Measurements from ENCODE around the gene PHF20.
A peak's percentile ranks its signal among the peaks of the same experiment; 100 is the strongest.
"Not testable (repeated sequence)": the region's sequence is repeated elsewhere in the genome, so short reads cannot be mapped to it uniquely, and the experiment has no call there.

Gene PHF20

GRCh38 chr20:35839904-35840303 lies 68.1 kb downstream of the PHF20 start:
- no peak for DNase-seq (ENCODE audit: low spot score)

- no peak for DNase-seq (ENCODE audit: low spot score)
Observed at GRCh38 chr20:35840421-35840820, 68.6 kb downstream of the PHF20 start.

- DNase-seq (ENCODE audit: low spot score), result no peak
Observed at GRCh38 chr20:35842361-35842760, 70.5 kb downstream of the PHF20 start.

GRCh38 chr20:35843894-35844293 lies 72.1 kb downstream of the PHF20 start:
- not testable (repeated sequence) for DNase-seq (ENCODE audit: low spot score)

DNA sequence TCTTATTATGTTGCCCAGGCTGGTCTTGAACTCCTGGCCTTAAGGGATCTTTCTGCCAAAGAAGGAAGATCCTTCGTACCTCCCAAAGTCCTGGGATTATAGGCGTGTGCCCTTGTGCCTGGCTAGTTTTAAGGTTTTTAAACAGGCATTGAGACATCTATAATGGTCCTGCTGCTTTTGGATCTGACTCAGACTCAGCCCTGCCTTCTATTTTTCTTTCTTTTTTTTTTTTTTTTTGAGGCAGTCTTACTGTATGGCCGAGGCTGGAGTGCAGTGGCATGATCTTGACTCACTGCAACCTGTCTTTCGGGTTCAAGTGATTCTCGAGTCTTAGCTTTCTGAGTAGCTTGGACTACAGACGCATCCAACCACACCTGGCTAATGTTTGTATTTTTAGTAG lies 73.7 kb downstream of the PHF20 start:
- no peak for DNase-seq (ENCODE audit: low spot score)

GRCh38 chr20:35849706-35850105 lies 77.9 kb downstream of the PHF20 start:
- DNase-seq (ENCODE audit: low spot score), result no peak

GRCh38 chr20:35851659-35852058 lies 79.8 kb downstream of the PHF20 start:
- DNase-seq (ENCODE audit: low spot score), result not testable (repeated sequence)

DNA sequence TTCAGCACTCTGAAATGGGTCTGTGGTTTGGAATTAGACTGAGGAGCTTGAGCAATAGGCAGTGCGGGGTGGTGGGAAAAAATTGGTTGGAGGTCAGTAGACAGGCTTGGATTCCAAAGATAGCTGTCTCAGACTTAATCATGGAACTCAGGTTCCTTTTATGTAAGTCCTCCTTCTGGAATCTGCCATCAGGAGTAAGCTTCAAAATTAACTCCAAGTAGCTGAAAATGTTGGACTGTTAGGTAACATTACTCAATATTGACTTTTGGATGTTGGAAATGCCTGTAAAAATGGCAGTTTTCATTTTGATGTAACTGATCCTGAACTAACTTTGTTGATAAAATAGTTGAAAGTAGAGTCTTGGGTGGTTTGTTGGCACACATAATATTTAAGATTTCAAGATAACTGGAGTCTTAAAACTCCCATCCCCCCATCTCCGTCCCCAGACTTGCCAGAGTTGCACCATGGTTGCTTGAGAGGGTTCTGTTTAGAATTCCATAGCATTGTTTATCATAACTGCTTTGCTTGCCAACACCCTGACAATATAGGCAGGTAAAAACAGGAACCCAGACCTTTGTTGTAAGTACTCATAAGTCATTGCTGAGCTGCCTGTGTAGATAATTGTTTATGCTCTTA lies 83.0 kb downstream of the PHF20 start:
- DNase-seq (ENCODE audit: low spot score), result no peak

DNA sequence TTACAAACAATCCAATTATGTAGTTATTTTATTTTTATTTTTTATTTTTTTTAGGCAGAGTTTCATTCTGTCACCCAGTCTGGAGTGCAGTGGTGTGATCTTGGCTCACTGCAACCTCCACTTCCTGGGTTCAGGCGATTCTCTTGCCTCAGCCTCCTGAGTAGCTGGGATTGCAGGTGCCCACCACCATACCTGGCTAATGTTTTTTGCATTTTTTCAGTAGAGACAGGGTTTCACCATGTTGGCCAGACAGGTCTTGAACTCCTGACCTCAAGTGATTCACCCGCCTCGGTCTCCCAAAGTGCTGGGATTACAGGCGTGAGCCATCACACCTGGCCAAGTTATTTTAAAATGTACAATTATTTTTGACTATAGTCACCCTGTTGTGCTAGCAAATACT lies 83.8 kb downstream of the PHF20 start:
- not testable (repeated sequence) for DNase-seq (ENCODE audit: low spot score)

GRCh38 chr20:35856866-35857265 lies 85.1 kb downstream of the PHF20 start:
- DNase-seq (ENCODE audit: low spot score), result no peak

- DNase-seq (ENCODE audit: low spot score), result no peak
Observed at GRCh38 chr20:35866418-35867202, 94.8 kb downstream of the PHF20 start.

DNA sequence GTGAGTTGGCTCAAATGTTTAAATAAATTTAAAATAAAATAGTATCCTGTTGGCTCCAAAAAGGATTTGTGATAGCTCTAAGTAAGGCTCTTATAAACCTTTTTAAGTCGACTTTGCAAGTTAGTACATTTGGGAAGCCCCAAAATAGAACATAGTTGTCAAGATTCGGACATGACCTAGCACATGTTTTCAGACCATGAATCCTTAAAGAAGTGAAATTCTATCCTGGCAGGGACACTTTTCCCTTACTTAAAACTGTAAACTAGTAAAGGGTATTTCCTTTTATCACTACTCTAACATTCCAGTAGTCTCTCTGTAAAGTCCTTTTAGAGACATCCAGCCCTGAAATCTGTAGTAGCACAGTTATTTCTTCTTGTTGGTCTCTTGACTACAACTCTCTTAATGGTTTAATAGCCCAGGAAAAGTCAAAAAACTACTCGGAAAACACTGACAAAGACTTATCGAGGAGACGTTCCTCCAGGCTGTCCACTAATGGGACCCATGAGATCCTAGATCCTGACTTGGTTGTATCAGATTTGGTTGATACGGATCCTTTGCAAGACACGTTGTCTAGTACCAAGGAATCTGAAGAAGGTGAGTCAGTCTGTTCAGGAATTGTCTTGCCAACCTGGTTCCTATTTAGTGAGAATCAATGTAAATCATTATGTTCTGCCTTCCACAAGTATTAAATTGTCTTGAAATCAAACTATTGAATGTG lies 98.9 kb downstream of the PHF20 start:
- no peak for DNase-seq (ENCODE audit: low spot score)

GRCh38 chr20:35871259-35871771 lies 99.5 kb downstream of the PHF20 start:
- DNase-seq (ENCODE audit: low spot score), result no peak

- no peak for DNase-seq (ENCODE audit: low spot score)
Observed at GRCh38 chr20:35876033-35876320, 104.2 kb downstream of the PHF20 start.

DNA sequence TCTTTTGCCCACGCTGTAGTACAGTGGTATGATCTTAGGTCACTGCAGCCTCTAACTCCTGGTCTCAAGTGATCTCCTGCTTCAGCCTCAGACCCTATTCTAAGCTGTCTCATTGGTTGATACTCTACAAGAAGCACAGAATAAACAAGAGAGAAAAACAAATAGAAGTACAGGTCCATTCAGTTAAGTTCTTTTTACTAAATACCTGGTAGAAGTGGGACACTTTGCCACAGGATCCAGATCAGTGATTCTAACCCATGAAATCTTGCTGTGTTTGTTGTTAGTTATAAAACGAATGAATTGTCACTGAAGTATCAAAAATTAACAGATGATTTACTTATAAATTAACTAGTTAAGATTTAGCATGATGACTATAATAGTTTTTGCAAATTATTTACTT lies 105.8 kb downstream of the PHF20 start:
- no peak for DNase-seq (ENCODE audit: low spot score)

- no peak for DNase-seq (ENCODE audit: low spot score)
Observed at GRCh38 chr20:35878113-35878625, 106.4 kb downstream of the PHF20 start.

GRCh38 chr20:35881676-35882075 lies 109.9 kb downstream of the PHF20 start:
- no peak for DNase-seq (ENCODE audit: low spot score)

DNA sequence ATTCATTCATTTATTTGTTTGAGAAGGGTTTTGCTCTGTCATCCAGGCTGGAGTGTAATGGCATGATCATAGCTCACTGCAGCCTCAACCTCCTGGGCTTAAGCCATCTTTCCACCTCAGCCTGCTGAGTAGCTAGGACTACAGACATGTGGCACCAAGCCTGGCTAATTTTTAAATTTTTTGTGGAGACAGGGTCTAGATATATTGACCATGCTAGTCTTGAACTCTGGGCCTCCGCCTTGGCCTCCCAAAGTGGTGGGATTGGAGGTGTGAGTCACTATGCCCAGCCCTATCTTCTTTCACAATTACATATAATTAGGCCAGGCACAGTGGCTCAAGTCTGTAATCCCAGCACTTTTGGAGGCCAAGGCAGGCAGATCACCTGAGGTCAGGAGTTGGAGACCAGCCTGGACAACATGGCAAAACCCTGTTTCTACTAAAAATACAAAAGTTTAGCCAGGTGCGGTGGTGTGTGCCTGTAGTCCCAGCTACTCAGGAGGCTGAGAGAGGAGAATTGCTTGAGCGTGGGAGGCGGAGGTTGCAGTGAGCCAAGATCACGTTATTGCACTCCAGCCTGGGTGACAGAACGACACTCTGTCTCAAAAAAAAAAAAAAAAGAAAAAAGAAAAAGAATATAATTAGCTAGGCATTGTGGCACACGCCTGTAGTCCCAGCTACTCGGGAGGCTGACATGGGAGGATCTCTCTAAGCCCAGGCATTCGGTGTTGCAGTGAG lies 110.8 kb downstream of the PHF20 start:
- not testable (repeated sequence) for DNase-seq (ENCODE audit: low spot score)

DNA sequence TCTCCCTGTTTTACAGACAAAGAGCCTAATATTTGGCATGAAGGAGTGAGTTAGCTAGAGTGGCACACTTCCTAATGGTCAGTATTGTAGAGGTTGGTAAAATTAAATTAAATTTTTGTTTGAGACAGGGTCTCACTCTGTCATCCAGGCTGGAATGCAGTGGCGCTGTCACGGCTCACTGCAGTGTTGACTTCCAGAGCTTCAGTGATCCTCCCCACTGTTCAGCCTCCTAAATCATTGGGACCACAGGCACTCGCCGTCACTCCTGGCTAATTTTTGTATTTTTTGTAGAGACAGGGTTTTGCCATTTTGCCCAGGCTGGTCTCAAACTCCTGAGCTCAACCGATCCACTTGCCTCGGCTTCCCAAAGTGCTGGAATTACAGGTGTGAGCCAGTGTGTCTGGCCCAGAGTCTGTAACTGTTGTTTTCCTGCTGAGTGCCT lies 111.5 kb downstream of the PHF20 start:
- no peak for DNase-seq (ENCODE audit: low spot score)

GRCh38 chr20:35883778-35884540 lies 112.1 kb downstream of the PHF20 start:
- peak; percentile 61 for DNase-seq (ENCODE audit: low spot score)

- no peak for DNase-seq (ENCODE audit: low spot score)
Observed at GRCh38 chr20:35884541-35884865, 112.7 kb downstream of the PHF20 start.

All from CD4-positive, alpha-beta T cell treated with Interleukin-2 at 100 ng/mL for 4 hours (primary cell).